ENCODE data around the gene KAT7. TPM values are rescaled to one million over a fixed set of nuclear protein-coding genes. Genes with fewer than 3 reads are reported as not detected.

KAT7 gene
- total RNA-seq, 1 donor from 2014 or later: 65.7 TPM

DNA sequence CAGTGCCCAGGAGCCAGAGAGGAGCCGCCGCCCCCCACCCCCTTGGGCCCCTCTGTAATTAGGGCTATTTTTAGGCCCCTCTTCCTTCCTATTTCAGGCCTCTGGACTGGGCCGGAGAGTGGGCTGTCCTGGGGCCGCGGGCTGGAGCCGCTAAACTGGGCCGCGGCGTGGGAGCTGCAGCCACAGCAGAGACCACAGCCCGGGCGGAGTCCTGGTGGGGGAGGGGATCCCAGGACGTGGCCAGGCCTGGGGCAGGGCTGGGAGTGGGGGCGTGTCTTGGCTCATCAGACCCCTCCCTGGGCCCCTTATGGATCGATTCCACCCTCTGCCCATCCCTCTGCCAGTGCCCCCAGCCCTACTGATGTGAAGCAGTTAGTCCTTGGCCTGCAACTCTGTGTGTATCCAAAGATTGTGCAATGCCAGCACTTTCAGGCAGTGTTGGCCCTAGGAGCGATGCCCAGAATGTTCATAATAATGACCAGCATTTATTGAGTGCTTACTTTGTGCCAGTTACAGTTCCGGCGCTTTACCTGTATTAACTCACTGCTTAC is 74.4 kb downstream of the KAT7 start:
- H3K27me3 Mint-ChIP-seq (ENCODE audit: unreplicated experiment): peaks cover 11% of the 10 kb centered on the region
- TF ChIP-seq, protein P1, sequence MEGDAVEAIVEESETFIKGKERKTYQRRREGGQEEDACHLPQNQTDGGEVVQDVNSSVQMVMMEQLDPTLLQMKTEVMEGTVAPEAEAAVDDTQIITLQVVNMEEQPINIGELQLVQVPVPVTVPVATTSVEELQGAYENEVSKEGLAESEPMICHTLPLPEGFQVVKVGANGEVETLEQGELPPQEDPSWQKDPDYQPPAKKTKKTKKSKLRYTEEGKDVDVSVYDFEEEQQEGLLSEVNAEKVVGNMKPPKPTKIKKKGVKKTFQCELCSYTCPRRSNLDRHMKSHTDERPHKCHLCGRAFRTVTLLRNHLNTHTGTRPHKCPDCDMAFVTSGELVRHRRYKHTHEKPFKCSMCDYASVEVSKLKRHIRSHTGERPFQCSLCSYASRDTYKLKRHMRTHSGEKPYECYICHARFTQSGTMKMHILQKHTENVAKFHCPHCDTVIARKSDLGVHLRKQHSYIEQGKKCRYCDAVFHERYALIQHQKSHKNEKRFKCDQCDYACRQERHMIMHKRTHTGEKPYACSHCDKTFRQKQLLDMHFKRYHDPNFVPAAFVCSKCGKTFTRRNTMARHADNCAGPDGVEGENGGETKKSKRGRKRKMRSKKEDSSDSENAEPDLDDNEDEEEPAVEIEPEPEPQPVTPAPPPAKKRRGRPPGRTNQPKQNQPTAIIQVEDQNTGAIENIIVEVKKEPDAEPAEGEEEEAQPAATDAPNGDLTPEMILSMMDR (IDR thresholded peaks at IDR 0.05; ENCODE audit: partially characterized antibody, unreplicated experiment): no peak
- H3K36me3 Mint-ChIP-seq (ENCODE audit: unreplicated experiment): peaks cover 2% of the 10 kb centered on the region
- no peak for DNase-seq
- H3K27ac Mint-ChIP-seq (ENCODE audit: unreplicated experiment): no peak overlapping the region
- H3K4me1 Mint-ChIP-seq (ENCODE audit: low read depth, unreplicated experiment): peaks cover 6% of the 10 kb centered on the region
- no peak overlapping the region for H3K4me3 Mint-ChIP-seq (ENCODE audit: unreplicated experiment)
- H3K9me3 Mint-ChIP-seq (ENCODE audit: unreplicated experiment): peaks cover 4% of the 10 kb centered on the region

DNA sequence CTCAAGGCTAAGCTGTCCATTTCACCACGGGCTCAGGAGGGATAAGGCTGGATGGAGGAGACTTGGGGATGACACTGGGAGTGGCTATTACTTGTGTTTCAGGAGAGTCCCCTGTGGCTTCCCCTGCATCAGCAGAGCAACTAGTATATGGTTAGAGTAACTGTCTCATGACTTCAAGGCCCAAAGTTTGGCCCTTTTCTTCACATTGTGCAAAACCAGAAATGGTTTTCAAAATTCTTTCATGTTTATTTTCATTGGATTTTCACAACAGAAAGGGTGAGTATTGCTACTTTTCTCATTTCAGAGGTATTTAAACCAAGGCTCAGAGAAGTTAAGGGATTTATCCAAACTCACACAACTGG is 77.5 kb downstream of the KAT7 start:
- no peak overlapping the region for H3K27ac Mint-ChIP-seq (ENCODE audit: unreplicated experiment)
- no peak for DNase-seq
- TF ChIP-seq, protein P1 (IDR thresholded peaks at IDR 0.05; ENCODE audit: partially characterized antibody, unreplicated experiment): no peak
- peaks cover 11% of the 10 kb centered on the region for H3K4me1 Mint-ChIP-seq (ENCODE audit: low read depth, unreplicated experiment)
- no peak overlapping the region for H3K4me3 Mint-ChIP-seq (ENCODE audit: unreplicated experiment)
- peaks cover 6% of the 10 kb centered on the region for H3K9me3 Mint-ChIP-seq (ENCODE audit: unreplicated experiment)
- H3K27me3 Mint-ChIP-seq (ENCODE audit: unreplicated experiment): peaks cover 6% of the 10 kb centered on the region
- peaks cover 4% of the 10 kb centered on the region for H3K36me3 Mint-ChIP-seq (ENCODE audit: unreplicated experiment)

DNA sequence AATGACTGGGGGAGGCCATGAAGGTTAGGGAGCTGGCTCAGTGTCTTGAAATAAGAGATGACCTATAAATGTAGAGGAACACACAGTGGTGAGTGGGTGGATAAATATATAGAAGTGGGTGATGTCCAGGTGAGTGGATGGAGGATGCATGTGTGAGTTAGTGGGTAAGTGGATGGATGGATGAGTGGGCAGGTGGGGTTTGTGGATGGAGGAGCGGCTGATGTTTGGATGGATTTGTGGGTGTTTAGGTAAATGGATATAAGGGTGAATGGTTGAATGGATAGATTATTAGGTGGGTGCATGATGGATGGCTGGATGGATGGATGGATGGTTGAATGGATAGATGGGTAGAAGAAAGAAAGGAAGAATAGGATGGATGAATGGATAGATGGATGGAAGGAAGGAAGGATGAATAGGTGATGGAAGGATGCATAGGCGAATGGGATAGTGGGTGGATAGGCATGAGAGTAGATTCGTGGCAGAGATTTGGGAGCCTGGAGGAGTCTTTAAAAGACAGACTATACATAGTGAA is 78.5 kb downstream of the KAT7 start:
- TF ChIP-seq, protein P1 (IDR thresholded peaks at IDR 0.05; ENCODE audit: partially characterized antibody, unreplicated experiment): no peak
- Mint-ChIP-seq H3K4me1 (ENCODE audit: low read depth, unreplicated experiment) (peaks cover 11% of the 10 kb centered on the region), H3K27ac (ENCODE audit: unreplicated experiment) (no peak overlapping the region)

GRCh38 chr17:49869038-49869374 is 80.5 kb downstream of the KAT7 start:
- Mint-ChIP-seq H3K4me3 (ENCODE audit: unreplicated experiment) (no peak overlapping the region), H3K27me3 (ENCODE audit: unreplicated experiment) (peaks cover 8% of the 10 kb centered on the region), H3K36me3 (ENCODE audit: unreplicated experiment) (peaks cover 4% of the 10 kb centered on the region), H3K9me3 (ENCODE audit: unreplicated experiment) (peaks cover 2% of the 10 kb centered on the region), H3K27ac (ENCODE audit: unreplicated experiment) (no peak overlapping the region), H3K4me1 (ENCODE audit: low read depth, unreplicated experiment) (peaks cover 11% of the 10 kb centered on the region)
- TF ChIP-seq, protein P1 (IDR thresholded peaks at IDR 0.05; ENCODE audit: partially characterized antibody, unreplicated experiment): no peak
- no peak for DNase-seq

More for the DNA sequence above, 78.5 kb downstream of the KAT7 start:
- Mint-ChIP-seq H3K36me3 (ENCODE audit: unreplicated experiment) (peaks cover 4% of the 10 kb centered on the region), H3K9me3 (ENCODE audit: unreplicated experiment) (peaks cover 5% of the 10 kb centered on the region), H3K27me3 (ENCODE audit: unreplicated experiment) (peaks cover 8% of the 10 kb centered on the region), H3K4me3 (ENCODE audit: unreplicated experiment) (no peak overlapping the region)
- no peak for DNase-seq

DNA sequence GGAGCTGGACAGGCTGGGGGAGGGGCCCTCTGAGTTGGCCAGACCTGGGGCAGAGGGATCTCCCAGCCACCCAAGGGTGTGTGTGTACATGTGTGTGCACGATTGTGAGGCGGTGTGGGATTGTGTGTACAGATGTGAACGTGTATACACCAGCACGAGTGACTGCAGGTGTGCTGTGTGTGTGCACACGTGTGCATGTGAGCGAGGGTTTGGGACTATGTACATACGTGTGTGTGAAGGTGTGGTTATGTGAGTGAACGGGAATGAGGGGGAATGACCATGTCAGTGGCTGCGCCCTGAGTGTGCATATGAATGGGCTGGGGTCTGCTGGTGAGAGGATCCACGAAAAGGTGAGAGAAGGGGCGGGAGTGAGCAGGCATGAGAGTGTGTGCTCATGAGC is 81.8 kb downstream of the KAT7 start:
- H3K27ac Mint-ChIP-seq (ENCODE audit: unreplicated experiment): no peak overlapping the region
- H3K36me3 Mint-ChIP-seq (ENCODE audit: unreplicated experiment): peaks cover 4% of the 10 kb centered on the region
- TF ChIP-seq, protein P1 (IDR thresholded peaks at IDR 0.05; ENCODE audit: partially characterized antibody, unreplicated experiment): no peak
- DNase-seq: no peak
- H3K4me1 Mint-ChIP-seq (ENCODE audit: low read depth, unreplicated experiment): peaks cover 11% of the 10 kb centered on the region
- H3K9me3 Mint-ChIP-seq (ENCODE audit: unreplicated experiment): peaks cover 2% of the 10 kb centered on the region
- H3K27me3 Mint-ChIP-seq (ENCODE audit: unreplicated experiment): peaks cover 7% of the 10 kb centered on the region
- no peak overlapping the region for H3K4me3 Mint-ChIP-seq (ENCODE audit: unreplicated experiment)
